Type B pancreatic cell (in vitro differentiated cells): Measurements from ENCODE around the gene MYO16. TPM values are rescaled to one million over a fixed set of nuclear protein-coding genes. Genes with fewer than 3 reads are reported as not detected.

Experiments used
- DNase-seq: peaks from one replicate; pipeline ENCODE4 v3.0.0; 2021; ENCODE audit warnings: mixed read lengths; ENCODE audit not compliant: unreplicated experiment; ENCODE audit errors: extremely low spot score
- H3K27ac Mint-ChIP-seq: 2 replicates; pipeline ENCODE4 v1.8.0; 2021; ENCODE audit warnings: mild to moderate bottlenecking, mixed read lengths
- H3K27me3 Mint-ChIP-seq: 2 replicates; pipeline ENCODE4 v1.8.0; 2021; ENCODE audit warnings: mixed read lengths
- H3K36me3 Mint-ChIP-seq: 2 replicates; pipeline ENCODE4 v1.8.0; 2021; ENCODE audit warnings: mixed read lengths
- H3K4me1 Mint-ChIP-seq: one replicate; pipeline ENCODE4 v1.8.0; 2021; ENCODE audit warnings: mixed read lengths; ENCODE audit not compliant: unreplicated experiment
- H3K4me3 Mint-ChIP-seq: 2 replicates; pipeline ENCODE4 v1.8.0; 2021; ENCODE audit warnings: mild to moderate bottlenecking, mixed read lengths
- H3K9me3 Mint-ChIP-seq: 2 replicates; pipeline ENCODE4 v1.8.0; 2021; ENCODE audit warnings: mixed read lengths
- CTCF ChIP-seq: fragments of 200-600 bp; sonication (generic); conservative IDR thresholded peaks from 2 replicates; pipeline ENCODE4 v1.5.0; 2021; ENCODE audit warnings: antibody characterized with exemption, mild to moderate bottlenecking
- long read RNA-seq: library from polyadenylated mRNA; unstranded; transcript quantifications from one replicate; pipeline ENCODE4 v2.0.0, GENCODE V29; 2020
- total RNA-seq: library from RNA; stranded (reverse); gene quantifications from 2 replicates; pipeline ENCODE4 v1.2.1, GENCODE V29; 2021; ENCODE audit warnings: low replicate concordance

Gene MYO16
- total RNA-seq = 1.0 and 1.5 TPM in 2 replicates
- long read RNA-seq = 0 reads

- no peak for TF ChIP-seq CTCF
- H3K36me3 Mint-ChIP-seq = no peaks in the 10 kb centered on the region
- H3K27me3 Mint-ChIP-seq = peaks cover 18% of the 10 kb centered on the region
- H3K27ac Mint-ChIP-seq = no peak within 1 kb of the TSS
- no peaks in the 10 kb centered on the region for H3K9me3 Mint-ChIP-seq
- DNase-seq = no peak
- no peaks in the 10 kb centered on the region for H3K4me1 Mint-ChIP-seq
- no peak within 1 kb of the TSS for H3K4me3 Mint-ChIP-seq
Measured at GRCh38 chr13:108629181-108629752, at the start of gene MYO16. TSS of gene MYO16 (plus strand) at chr13:108629611. CDS start at chr13:108629845, 234 bp downstream.

- Mint-ChIP-seq H3K27me3 (no peaks in the 10 kb centered on the region), H3K4me3 (no peak overlapping the region)
Measured at GRCh38 chr13:108586826-108587225, 42.6 kb upstream of the MYO16 start.

GRCh38 chr13:108588516-108588915 is 40.9 kb upstream of the MYO16 start:
- Mint-ChIP-seq H3K27me3 (peaks cover under 1% of the 10 kb centered on the region), H3K4me3 (no peak overlapping the region), H3K9me3 (no peaks in the 10 kb centered on the region), H3K4me1 (no peaks in the 10 kb centered on the region), H3K27ac (no peak overlapping the region), H3K36me3 (no peaks in the 10 kb centered on the region)
- TF ChIP-seq CTCF = no peak
- DNase-seq = no peak

More at GRCh38 chr13:108586826-108587225, 42.6 kb upstream of the MYO16 start:
- no peaks in the 10 kb centered on the region for H3K4me1 Mint-ChIP-seq
- no peaks in the 10 kb centered on the region for H3K36me3 Mint-ChIP-seq
- no peak for DNase-seq
- H3K9me3 Mint-ChIP-seq = no peaks in the 10 kb centered on the region
- H3K27ac Mint-ChIP-seq = no peak overlapping the region
- TF ChIP-seq CTCF = no peak

GRCh38 chr13:108594153-108594552 is 35.3 kb upstream of the MYO16 start:
- no peak overlapping the region for H3K4me3 Mint-ChIP-seq
- TF ChIP-seq CTCF = no peak
- no peaks in the 10 kb centered on the region for H3K36me3 Mint-ChIP-seq
- peaks cover 25% of the 10 kb centered on the region for H3K27me3 Mint-ChIP-seq
- no peak overlapping the region for H3K27ac Mint-ChIP-seq
- H3K4me1 Mint-ChIP-seq = peaks cover 5% of the 10 kb centered on the region
- no peak for DNase-seq
- H3K9me3 Mint-ChIP-seq = no peaks in the 10 kb centered on the region

GRCh38 chr13:108595436-108596274 is 33.8 kb upstream of the MYO16 start:
- no peaks in the 10 kb centered on the region for H3K9me3 Mint-ChIP-seq
- DNase-seq = no peak
- no peak for TF ChIP-seq CTCF
- H3K27me3 Mint-ChIP-seq = peaks cover 25% of the 10 kb centered on the region
- H3K4me3 Mint-ChIP-seq = peak overlapping the region; percentile 39
- H3K4me1 Mint-ChIP-seq = peaks cover 8% of the 10 kb centered on the region
- H3K27ac Mint-ChIP-seq = no peak overlapping the region
- H3K36me3 Mint-ChIP-seq = no peaks in the 10 kb centered on the region
